NCI-H2107 treated with DMSO at 0.1 percent for 48 hours (cell line): Measurements from ENCODE around the gene SCAPER.
"Not testable (repeated sequence)": the region's sequence is repeated elsewhere in the genome, so short reads cannot be mapped to it uniquely, and the experiment has no call there.

Experiments used
- DNase-seq: peaks from one replicate; lab custom pipeline; 2025; ENCODE audit not compliant: unreplicated experiment; lab: John Stamatoyannopoulos, UW

The SCAPER gene

DNA sequence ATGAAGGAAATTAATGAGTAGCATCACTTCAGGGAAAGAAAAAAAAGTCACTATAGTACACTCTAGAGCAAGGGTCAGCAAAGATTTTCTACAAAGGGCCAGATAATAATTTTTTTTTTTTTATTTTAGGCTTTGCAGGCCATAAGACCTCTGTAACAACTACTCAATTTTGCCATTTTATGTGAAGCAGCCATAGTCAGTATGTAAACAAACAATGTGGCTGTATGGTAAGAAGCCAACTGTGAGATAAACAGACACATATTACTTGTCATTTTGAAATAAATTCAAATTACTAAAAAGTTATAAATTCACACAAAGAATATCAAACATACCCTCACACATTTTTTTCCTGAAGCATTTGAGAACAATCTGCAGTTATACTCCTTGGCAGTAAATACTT lies 40.6 kb downstream of the SCAPER start:
- no peak for DNase-seq

DNA sequence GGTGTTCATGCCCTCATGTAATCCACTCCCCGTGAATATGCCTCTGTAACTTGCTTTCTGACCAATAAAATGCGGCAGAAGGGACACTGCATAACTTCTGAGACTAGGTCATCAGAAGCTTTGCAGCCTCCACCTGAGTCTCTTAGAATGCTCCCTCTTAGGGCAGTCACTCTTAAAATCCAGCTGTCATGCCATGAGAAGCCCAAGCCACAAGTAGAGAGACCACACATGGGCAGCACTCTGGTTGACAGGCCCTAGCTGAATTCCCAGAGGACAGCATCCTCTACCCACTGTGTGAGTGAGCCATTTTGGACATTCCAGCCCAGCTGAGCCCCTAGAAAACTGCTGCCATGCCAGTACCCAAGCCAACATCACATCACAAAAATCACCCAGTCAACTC lies 41.4 kb downstream of the SCAPER start:
- DNase-seq, result no peak

DNA sequence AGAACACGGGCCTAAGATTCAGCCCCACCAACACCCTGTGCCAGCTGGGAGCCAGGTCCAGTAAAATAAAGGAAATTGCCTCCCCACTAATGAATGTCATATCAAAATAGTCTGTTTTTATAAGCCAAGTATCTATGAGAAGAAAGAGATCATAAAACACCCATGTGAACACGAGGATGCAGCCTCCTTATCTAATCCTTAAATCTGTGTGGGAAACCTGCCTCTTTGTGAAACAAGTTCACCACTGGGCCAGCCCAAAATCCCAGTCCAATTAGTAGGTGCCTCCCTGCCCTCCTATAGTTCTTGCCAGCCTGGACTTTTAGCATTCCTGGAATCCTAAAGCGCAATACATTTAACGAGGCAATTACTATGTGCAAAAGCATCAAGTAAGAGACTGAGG lies 42.0 kb downstream of the SCAPER start:
- DNase-seq, result no peak

DNA sequence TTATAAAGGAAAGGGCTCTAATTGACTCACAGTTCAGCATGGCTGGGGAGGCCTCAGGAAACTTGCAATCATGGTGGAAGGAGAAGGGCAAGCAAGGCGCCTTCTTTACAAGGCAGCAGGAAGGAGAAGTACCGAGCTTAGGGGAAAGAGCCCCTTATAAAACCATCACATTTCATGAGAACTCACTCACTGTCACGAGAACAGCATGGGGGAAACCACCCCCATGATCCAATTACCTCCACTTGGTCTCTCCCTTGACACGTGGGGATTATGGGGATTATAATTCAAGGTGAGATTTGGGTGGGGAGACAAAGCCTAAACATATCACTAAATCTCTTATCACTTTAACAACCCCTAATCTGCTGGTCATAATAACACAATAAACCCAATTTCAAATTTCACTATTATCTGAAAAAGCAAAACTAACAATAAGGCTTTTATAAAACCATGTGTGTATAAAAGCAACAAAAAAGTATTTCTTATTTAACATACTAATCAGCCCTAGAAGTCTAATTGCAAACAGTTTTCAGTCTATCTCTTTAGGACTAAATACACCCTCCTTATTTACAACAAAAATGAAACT lies 43.2 kb downstream of the SCAPER start:
- DNase-seq, result no peak

DNA sequence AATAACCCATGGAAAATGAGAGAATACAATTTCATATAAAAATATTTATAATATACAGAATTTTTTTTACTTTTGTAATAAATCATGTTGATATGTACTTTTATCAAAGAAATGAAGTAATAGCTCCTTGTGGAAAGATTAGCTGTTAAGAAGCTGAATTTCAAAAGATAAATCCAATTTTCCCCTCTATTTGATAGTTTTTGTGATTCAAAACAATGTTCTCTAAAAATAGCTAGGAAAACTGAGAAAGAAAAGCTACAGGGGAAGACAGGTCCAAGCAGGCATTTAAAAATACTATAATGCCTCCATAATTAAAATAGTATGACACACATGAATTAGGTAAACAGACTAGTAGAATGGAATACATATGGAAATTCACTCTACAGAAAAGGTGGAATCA lies 44.9 kb downstream of the SCAPER start:
- no peak for DNase-seq

DNA sequence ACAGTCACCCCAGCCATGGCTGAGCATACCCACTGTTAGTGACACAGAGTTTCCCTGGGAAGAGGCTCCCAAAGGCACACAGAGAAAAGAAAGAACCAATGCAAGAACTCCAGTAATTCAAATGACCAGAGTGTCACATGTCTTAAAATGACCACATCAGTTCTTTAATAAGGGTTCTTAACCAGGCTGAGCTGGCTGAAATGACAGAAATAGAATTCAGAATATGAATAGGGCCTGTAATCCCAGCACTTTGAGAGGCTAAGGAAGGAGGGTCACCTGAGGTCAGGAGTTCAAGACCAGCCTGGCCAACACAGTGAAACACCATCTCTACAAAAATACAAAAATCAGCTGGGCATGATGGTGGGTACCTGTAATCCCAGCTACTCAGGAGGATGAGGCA lies 54.8 kb downstream of the SCAPER start:
- not testable (repeated sequence) for DNase-seq

DNA sequence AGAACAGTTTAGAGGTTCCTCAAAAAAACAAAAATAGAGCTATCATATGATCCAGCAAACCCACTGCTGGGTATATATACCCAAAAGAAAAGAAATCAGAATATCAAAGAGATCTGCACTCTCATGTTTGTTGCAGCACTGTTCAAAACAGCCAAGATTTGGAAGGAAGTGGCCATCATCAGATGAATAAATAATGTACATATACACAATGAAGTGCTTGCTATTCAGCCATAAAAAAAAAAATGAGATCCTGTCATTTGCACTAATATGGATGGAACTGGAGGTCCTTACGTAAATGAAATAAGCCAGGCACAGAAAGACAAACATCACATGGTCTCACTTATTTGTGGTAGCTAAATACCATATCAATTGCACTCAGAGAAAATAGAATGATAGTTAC lies 58.4 kb downstream of the SCAPER start:
- DNase-seq, result no peak

DNA sequence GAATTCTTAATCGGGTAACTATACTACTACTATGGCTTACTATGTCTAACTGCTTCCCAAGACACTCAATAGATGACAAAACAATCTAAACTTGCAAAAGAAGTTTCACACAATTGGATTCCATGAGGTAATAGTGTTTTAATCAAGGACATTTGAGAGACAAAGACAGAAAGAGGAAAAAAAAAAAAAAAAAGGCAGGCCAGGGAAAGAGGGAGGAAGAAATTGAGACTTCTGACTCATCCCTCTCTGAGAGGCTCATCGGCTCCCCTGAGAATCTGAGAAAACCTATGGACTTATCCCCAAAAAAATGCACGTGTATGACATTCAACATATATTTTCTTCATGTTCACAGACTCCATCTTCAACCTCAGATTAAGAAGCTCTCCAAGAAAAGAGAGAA lies 61.0 kb downstream of the SCAPER start:
- DNase-seq, result no peak

DNA sequence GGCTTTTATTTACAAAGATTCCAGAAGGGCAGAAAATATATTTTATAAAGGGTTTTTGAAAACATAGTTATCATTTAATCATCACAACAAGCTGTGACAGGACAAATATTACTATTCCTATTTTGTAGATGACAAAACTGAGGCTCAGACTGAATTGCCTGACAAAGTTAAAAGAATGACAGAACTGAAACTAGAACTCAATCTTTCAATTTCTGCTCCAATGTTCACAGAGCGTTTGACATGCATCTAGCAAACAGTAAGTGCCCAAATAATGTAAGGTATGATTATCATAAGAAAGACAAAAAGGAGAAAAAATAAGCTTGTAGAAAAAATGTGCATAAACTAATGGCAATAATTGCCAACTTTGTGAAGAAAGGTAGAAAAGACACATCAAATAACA lies 61.9 kb downstream of the SCAPER start:
- no peak for DNase-seq

DNA sequence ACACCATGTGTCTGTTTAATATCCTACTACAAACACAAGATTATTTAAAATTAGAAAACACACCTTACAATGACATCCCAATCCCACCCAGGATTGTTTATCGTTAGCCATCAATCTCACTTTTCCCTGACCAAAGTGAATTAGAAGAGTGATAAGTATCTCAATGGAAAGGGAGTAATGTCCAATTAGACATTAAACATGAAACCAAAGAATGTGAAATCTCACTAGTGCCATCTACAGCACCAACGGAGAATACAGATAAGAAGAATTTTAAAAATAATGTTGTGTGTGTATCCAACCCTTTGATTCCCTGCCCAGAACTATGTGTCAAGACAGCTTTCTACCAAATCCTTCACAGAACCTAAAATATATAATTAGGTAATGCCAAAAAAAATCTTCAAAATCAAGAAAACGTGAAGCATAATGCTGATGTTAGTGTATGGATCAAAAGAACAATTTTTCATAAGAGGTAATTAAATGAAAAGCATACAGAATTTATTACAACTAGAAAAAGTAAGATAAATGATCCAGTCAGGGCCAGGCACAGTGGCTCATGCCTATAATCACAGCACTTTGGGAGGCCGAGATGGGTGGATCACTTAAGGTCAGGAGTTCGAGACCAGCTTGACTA lies 64.2 kb downstream of the SCAPER start:
- peak; percentile 20 for DNase-seq

DNA sequence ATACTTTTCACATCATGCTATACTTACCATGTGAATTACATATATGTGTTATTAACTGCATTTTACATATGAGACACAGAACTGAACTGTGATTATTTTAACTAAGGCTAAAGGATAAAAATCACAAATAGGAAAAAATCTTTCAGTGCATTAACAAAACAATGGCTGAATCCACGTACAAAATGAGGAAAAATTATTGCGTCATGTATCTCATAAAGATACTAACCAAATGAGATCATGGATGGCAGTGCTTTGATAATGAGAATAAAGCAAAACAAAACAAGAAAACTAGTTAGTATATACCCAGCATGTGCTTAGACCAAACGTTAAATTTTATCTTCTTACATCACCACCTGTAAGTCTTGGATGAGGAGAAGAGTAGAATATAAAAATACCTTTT lies 66.0 kb downstream of the SCAPER start:
- DNase-seq, result no peak

DNA sequence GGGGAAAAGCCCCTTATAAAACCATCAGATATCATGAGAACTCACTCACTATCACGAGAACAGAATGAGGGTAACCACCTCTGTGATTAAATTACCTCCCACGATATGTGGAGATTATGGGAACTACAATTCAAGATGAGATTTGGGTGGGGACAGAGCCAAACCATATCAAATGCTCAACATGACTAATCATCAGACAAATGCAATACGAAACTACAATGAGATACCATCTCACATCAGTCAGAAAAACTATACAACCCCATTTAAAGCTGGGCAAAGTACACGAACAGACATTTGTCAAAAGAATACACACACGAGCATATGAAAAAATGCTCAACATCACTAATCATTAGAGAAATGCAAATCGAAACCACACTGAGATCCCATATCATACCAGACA lies 67.7 kb downstream of the SCAPER start:
- DNase-seq, result no peak

DNA sequence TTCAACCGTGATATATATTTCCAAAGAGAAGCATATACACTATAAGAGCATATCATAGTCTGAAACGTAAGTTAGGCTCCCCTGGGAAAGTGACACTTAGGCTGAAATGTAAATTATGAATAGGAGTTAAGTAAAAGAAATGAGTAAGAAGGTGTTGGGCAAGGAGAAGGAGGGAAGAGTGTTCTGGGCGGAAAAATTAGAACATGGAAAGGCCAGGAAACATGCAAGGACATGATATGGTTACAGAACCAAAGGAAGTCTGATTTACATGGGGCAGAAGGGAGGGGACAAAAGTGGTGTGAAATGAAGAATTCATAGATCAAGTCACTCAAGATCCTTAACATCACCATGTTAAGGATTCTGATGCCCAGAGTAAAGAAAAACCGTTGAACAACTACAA lies 75.2 kb downstream of the SCAPER start:
- DNase-seq, result no peak

DNA sequence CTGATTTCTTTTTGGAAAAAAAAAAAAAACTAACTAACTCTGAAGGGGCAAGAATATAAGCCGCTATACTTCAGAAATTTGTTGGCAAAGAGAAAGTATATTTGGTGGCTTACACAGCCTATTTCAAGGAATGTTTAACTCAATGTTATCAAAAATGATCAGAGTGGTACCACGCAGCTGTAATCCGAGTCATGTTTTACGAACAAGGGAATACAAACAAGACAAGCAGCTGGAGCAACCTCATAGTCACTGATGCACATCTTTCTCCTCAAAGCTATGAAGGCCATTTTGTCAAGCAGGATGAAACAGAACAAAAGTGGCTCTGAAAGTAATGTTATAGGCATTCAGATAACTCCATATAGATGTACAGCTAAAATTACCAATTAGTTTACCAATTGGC lies 81.2 kb downstream of the SCAPER start:
- DNase-seq, result peak; percentile 75

DNA sequence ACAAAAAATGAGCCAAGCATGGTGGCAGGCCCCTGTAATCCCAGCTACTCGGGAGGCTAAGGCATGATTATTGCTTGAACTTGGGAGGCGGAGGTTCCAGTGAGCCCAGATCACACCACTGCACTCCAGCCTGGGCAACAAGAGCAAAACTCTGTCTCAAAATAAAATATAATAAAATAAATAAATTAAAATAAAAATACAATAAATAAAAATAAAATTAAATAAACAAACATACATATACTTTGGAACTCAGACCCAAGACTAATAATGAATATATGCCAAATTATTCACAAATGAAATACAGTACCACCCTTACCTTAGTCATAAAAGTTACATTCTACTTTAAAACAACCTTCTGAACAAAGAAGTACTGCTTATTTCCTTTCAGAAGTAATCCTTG lies 81.8 kb downstream of the SCAPER start:
- DNase-seq, result no peak

DNA sequence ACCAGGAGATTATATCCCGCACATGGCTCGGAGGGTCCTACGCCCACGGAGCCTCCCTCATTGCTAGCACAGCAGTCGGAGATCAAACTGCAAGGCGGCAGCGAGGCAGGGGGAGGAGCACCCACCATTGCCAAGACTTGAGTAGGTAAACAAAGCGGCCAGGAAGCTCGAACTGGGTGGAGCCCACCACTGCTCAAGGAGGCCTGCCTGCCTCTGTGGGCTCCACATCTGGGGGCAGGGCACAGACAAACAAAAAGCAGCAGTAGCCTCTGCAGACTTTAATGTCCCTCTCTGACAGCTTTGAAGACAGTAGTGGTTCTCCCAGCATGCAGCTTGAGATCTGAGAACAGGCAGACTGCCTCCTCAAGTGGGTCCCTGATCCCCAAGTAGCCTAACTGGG lies 86.2 kb downstream of the SCAPER start:
- DNase-seq, result not testable (repeated sequence)

DNA sequence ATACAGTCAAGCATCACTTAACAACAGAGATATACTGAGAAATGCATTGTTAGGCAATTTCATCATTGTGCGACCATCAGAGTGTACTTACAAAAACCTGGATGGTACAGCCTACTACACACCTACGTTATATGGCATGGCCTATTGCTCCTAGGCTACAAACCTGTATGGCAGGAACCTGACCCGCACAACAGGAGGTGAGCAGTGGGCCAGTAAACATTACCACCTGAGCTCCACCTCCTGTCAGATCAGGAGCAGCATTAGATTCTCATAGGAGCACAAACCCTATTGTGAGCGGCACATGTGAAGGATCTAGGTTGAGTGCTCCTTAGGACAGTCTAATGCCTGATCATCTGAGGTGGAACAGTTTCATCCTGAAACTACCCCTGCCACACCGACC lies 89.7 kb downstream of the SCAPER start:
- DNase-seq, result no peak

DNA sequence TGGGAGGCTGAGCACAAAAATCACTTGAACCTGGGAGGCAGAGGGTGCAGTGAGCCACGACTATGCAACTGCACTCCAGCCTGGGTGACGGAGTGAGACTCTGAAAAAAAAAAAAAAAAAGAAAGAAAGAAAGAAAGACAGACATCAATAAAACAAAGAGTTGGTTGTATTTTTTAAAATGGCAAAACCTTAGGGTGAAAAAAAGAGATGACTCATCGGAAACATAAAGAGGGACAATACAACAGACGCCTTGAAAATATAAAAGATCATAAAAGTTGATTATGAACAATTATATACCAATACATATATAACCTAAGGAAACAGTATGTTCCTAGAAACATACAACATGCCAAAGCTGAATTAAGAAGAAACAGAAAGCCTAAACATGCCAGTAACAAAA lies 92.8 kb downstream of the SCAPER start:
- no peak for DNase-seq

DNA sequence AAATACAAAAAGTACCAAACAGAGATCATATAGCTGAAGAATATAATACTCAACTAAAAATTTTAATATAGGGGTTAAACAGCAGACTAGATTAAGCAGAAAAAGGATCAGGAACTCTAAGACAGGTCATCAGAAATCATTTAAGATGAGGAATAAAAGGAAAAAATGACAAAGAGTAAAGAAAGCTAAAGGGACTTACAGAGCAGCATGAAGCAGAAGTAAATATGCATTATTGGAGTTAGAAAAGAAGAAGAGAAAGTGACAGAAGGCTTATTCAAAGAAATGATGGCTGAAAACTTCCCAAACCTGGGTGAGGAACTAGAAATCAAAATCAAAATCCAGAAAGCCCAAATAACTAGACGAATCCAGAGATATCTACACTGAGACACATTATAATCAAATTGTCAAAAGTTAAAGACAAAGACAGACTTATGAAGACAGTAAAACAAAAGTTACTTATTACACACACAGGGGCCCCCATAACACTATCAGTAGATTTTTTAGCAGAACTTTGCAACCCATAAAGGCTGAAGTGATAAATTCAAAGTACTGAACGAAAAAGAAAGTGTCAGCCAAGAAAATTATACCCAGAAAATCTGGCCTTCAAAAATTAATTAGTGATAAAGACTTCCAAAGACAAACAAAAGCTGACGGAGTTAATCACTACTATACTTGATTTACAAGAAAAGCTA lies 95.6 kb downstream of the SCAPER start:
- no peak for DNase-seq

DNA sequence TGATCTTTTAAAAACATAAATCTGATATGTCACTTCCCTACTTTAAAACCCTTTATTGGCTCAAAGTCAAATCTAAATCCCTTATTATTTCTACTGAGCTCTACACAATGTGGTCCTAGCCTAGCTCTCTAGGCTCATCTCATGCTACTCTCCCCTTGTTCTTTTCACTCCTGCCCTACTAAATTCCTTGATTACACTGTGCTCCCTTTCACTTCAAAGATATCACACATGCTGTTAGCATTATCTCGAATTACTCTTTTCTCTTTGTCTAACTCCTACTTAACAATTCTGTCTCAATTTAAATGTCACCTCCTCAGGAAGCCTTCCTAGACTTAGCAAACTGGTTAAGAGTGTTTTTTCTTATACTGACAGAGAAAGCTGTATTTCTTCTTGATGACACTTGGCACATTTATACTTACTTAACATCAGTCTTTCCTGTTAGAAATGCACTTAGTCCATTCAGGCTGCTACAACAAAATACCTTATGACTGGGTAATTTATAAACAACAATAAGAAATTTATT lies 102.0 kb downstream of the SCAPER start:
- DNase-seq, result no peak

DNA sequence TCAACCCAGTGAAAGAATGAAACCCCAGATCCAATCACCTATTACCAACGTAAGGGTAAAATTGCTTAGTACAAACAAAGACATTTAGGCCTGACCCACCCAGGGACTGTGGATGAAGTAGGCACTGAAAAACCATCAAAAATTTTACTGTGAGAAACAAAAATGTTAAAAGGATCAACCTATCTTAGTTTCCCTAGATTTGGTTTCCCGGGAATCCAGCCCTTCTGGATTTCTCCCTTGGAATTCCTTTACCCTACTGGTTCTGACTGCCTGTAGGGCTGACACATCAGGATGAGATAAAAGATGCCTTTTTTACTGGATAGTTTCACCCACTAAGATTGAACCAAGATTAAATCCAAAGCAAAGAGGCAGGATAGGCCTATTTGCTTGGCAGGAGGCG lies 102.7 kb downstream of the SCAPER start:
- DNase-seq, result no peak

DNA sequence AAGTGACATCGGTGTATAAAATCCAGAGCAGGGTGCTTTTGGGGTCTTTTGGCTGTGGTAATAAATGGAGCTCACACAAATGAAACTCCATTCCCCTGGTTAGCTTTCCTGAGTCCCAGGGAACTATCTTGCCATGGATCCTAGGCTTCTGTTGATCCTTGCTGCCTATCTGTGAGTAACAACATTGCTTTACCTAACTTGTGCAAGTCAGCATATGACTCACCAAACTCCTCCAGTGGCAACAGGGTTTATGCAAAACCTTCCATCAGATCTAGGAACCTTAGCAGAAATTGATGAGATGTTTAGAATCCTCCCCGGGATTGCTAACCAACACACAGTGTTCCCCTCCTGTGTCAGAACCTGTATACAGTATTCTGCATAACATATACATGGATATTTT lies 105.4 kb downstream of the SCAPER start:
- no peak for DNase-seq

DNA sequence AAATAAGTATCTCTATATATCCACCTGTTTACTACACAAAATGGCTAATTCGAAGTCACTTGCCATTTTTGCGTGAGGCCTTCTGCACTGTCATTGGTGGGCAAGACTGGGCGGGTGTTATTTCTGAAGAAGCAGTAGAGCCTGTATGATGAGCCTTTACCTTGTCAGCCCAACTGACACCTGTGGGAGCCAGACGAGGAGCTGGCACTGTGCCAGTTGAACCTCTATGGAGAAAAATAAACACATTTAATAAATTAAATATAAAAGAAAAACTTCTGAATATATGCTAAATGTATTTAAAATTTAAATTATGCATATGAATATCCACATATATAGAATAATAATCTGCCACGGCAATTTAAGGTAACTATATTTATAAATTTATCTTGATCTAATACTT lies 109.9 kb downstream of the SCAPER start:
- no peak for DNase-seq
